Measurements from ENCODE around the gene WFIKKN2. TPM values are rescaled to one million over a fixed set of nuclear protein-coding genes. Genes with fewer than 3 reads are reported as not detected.
A peak's percentile ranks its signal among the peaks of the same experiment; 100 is the strongest.
"Not testable (repeated sequence)": the region's sequence is repeated elsewhere in the genome, so short reads cannot be mapped to it uniquely, and the experiment has no call there.

Gene WFIKKN2
- total RNA-seq, 1 experiment from 2014 or later = not detected

- in situ Hi-C loops (cut with HindIII; ENCODE audit: low pct_unique_long_range_greater_than_20kb, low sequenced_read_pairs) = no loop called here
- no peak for DNase-seq (ENCODE audit: low read depth, low spot score)
Measured at GRCh38 chr17:50863931-50864330, 28.5 kb downstream of the WFIKKN2 start.

DNA sequence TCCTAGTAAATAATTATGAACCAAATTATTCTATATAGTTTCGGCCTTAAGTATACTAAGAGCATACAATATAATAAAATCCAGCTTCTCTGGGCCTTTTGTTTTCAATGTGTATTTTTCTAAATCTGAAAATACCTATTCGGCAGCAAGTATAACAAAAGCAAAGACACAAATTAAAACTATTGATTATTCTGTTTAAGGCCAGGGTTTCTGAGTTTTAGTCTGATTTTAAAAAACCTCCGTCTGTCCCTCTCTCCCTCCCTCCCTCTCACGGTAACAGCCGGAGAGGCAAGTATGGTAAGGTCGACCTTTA lies 29.3 kb downstream of the WFIKKN2 start:
- DNase-seq (ENCODE audit: low read depth, low spot score) = no peak
- in situ Hi-C loops (cut with HindIII; ENCODE audit: low pct_unique_long_range_greater_than_20kb, low sequenced_read_pairs) = no loop called here

DNA sequence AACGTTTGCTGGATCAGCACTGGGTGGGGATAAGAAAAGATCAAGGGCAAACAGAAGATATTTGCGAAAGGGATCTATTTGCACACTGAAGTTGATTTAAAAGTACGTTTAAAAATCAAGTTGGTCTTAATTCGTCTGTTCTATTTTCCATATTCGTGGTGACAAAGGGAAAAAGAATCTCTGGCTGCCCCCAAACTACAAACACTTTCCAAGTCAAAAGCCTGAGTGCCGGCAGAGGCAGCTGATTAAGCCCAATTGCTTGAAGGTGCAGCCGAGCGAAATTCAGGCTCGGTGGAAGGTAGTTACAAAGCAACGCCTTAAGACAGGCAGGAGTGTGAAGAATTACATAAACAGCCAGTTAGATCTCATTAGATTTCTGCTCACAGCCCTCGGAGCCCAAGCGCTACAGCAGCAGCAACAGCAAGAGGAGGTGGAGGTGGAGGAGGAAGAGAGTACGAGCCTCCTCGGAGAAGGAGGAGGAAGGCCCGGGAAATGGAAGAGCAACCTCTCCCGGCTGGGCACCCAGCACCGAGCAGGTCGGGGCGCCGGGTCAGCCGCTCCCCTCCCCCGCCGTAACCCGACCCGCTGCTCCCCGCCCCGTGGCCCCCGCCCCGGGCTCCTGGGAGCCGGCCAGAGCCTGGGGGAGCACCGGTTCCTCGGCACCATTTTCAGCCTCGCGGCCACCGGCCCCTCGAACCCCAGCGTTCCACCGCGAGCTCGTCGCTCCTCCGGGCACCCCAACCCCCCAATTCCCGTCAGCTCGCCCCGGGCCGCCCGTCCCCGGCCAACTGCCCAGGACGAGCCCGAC lies 29.9 kb downstream of the WFIKKN2 start:
- peak; percentile 57 for DNase-seq (ENCODE audit: low read depth, low spot score)
- in situ Hi-C loops (cut with HindIII; ENCODE audit: low pct_unique_long_range_greater_than_20kb, low sequenced_read_pairs) = no loop called here

GRCh38 chr17:50865868-50866260 lies 30.5 kb downstream of the WFIKKN2 start:
- in situ Hi-C loops (cut with HindIII; ENCODE audit: low pct_unique_long_range_greater_than_20kb, low sequenced_read_pairs) = no loop called here
- DNase-seq (ENCODE audit: low read depth, low spot score) = no peak

DNA sequence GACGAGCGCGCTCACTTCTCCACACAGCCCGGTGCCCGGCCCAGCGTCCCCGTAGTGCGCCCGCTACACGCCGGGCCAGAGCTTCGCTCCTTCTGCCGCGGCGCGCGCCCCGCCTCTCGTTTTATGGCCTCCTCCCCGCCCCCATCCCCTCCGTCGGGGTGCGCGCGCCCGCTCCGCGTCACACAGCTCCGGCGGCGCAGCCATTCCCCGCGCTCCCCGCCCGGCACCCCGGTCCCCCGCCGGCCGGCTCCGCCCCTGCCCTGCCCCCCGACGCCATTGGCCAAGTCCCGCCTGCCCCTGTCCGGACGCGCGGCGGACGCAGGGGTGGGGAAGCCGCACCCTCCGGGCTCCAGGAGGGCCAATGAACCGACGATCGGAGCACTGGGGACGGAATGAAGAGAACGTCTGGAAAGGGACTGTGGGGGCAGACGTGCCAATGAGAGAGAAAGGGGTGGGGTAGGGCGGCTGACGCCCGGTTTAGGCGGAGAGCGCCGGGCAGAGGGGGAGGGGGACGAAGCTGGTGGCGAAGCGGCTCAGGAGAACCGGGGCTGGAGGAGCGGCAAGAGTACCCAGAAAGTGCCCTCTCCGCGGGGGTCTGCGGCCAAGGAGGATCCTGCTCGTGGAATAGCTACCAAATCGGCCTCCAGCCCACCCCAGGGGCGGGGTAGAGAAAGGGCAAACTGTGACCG lies 31.0 kb downstream of the WFIKKN2 start, which contains the start of gene TOB1:
Gene TOB1 (minus strand): TSS at position 94 of the 689 bp plus-strand sequence. CDS start 2,337 bp downstream, outside the sequence.
- DNase-seq (ENCODE audit: low read depth, low spot score) = peak; percentile 96
- in situ Hi-C loops (cut with HindIII; ENCODE audit: low pct_unique_long_range_greater_than_20kb, low sequenced_read_pairs) = no loop called here

DNA sequence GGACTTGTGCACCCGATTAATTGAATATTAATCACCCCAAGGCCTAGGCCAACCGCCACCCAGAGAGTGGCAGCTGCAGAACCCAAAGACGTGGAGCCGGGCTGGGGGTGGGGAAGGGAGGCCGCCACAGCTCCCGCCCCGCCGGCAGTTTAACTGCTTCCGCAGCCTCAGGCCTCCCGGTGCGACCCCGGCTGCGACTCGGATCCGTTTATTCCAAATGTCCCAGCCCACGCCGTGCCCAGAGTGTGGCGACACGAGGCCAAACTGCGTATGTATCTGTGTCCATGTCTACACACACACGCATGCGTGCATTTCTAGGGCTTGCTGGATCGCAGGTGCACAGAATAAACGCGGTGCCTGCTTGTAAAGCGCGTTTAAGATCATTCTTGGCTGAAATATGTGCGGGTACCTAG lies 31.6 kb downstream of the WFIKKN2 start:
- in situ Hi-C loops (cut with HindIII; ENCODE audit: low pct_unique_long_range_greater_than_20kb, low sequenced_read_pairs) = no loop called here

GRCh38 chr17:50867363-50868139 lies 32.2 kb downstream of the WFIKKN2 start:
- peak; percentile 98 for DNase-seq (ENCODE audit: low read depth, low spot score)
- in situ Hi-C loops (cut with HindIII; ENCODE audit: low pct_unique_long_range_greater_than_20kb, low sequenced_read_pairs) = no loop called here

More for the DNA sequence above, 31.6 kb downstream of the WFIKKN2 start:
- no peak for DNase-seq (ENCODE audit: low read depth, low spot score)

DNA sequence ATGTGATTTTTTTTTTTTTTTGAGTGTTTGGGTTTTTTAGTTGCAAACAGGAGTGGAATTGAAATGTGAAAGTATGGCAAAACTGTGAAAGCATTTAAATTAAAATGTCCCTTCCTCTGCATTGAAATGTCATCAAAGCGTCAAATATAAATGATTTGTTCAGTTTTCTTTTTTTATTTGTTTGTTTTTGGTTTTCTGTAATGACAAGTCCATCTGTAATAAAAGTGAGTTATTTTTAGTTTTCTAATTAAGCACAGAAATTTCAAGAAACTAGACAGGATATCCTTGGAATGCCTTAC lies 32.7 kb downstream of the WFIKKN2 start:
- in situ Hi-C loops (cut with HindIII; ENCODE audit: low pct_unique_long_range_greater_than_20kb, low sequenced_read_pairs) = no loop called here

DNA sequence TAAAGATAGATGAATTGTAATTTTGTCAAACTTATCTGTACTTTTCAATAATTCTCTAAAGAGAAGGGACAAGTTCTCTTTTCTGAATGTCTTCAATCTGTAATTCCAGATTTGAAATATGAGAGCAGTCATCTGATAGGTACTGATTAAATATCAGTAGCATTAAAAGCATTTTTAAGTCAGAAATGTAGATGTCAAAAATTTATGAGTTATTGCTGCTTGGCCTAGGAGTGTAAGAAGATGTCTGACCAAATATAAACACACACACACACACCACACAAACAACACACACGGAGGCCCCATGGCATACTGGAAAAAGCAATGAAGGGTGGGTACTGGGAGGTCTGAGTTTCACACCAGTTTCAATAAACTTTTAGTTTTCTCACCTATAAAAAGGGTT lies 33.2 kb downstream of the WFIKKN2 start:
- no peak for DNase-seq (ENCODE audit: low read depth, low spot score)
- in situ Hi-C loops (cut with HindIII; ENCODE audit: low pct_unique_long_range_greater_than_20kb, low sequenced_read_pairs) = no loop called here

More for the DNA sequence above, 32.7 kb downstream of the WFIKKN2 start:
- no peak for DNase-seq (ENCODE audit: low read depth, low spot score)

DNA sequence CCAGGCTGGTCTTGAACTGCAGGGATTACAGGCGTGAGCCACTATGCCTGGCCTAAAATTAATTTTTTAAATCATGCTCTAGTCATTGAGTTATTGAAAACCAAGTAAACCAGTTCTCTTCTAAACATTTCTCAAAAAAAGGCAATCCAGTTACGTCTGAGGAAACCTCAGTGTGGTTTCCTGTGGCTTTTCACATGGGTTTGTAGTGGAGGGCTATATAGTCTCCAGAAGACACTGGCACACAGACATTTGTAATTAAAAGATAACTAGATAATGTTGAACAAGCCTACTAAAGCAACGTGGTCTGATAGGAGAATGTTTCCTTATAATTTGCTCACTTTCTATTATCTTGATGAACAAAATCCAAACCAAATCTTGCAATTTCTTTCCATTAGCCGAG lies 36.0 kb downstream of the WFIKKN2 start:
- in situ Hi-C loops (cut with HindIII; ENCODE audit: low pct_unique_long_range_greater_than_20kb, low sequenced_read_pairs) = no loop called here
- DNase-seq (ENCODE audit: low read depth, low spot score) = no peak

DNA sequence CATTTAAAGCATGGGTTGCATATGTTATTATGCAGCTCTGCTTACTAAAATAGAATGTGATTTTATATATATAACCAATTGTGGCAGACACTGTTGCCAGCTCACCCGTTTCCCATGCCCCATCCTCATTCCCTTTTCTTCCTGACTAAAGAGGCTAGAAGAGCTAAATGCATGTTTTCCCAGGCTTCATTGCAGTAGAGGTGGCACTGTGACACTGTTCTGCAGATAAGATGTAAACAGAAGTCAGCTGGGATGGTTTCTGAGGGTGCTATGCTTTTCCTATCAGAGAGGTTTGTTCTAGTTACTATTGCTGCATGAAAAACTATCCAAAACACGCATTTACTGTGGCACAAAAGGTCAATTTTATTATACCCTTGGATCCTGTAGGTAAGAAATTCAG lies 36.5 kb downstream of the WFIKKN2 start:
- no peak for DNase-seq (ENCODE audit: low read depth, low spot score)
- in situ Hi-C loops (cut with HindIII; ENCODE audit: low pct_unique_long_range_greater_than_20kb, low sequenced_read_pairs) = no loop called here

- in situ Hi-C loops (cut with HindIII; ENCODE audit: low pct_unique_long_range_greater_than_20kb, low sequenced_read_pairs) = no loop called here
- no peak for DNase-seq (ENCODE audit: low read depth, low spot score)
Measured at GRCh38 chr17:50872710-50873424, 37.5 kb downstream of the WFIKKN2 start.

GRCh38 chr17:50875074-50875473 lies 39.7 kb downstream of the WFIKKN2 start:
- DNase-seq (ENCODE audit: low read depth, low spot score) = no peak
- in situ Hi-C loops (cut with HindIII; ENCODE audit: low pct_unique_long_range_greater_than_20kb, low sequenced_read_pairs) = no loop called here

DNA sequence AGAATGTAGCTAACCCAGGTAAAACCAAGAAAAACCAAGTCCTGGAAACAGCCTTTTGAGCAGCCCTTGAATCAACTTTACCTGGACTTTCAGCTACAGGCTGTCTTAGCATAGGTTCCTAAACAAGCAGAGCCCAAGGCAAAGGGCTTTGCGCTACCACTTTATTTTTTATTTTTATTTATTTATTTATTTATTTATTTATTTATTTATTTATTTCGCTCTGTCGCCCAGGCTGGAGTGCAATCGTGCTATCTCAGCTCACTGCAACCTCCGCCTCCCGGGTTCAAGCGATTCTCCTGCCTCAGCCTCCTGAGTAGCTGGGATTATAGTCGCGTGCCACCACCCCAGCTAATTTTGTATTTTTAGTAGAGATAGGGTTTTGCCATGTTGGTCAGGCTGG lies 41.7 kb downstream of the WFIKKN2 start:
- DNase-seq (ENCODE audit: low read depth, low spot score); in situ Hi-C loops (cut with HindIII; ENCODE audit: low pct_unique_long_range_greater_than_20kb, low sequenced_read_pairs): not testable (repeated sequence)

DNA sequence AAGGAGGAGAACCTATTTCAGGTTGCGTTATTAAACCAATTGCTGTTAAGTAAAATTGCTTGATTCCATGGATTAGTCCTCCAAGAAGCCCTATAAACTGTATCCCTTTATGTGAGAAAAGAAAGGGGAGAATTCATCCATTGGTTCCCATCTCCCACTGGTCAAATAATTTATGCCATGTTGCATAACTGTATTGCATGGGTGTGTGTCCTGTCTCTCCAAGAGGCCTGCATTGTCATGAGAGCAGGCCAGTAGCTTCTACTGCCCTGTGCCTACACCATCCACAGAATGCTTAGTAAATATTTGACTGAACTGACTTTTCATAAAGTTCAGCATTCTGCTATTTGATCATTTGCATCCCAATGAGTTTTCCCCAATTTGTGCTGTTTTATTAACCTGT lies 42.5 kb downstream of the WFIKKN2 start:
- in situ Hi-C loops (cut with HindIII; ENCODE audit: low pct_unique_long_range_greater_than_20kb, low sequenced_read_pairs) = no loop called here
- DNase-seq (ENCODE audit: low read depth, low spot score) = peak; percentile 32

GRCh38 chr17:50879086-50879485 lies 43.7 kb downstream of the WFIKKN2 start:
- in situ Hi-C loops (cut with HindIII; ENCODE audit: low pct_unique_long_range_greater_than_20kb, low sequenced_read_pairs) = no loop called here
- DNase-seq (ENCODE audit: low read depth, low spot score) = no peak

- in situ Hi-C loops (cut with HindIII; ENCODE audit: low pct_unique_long_range_greater_than_20kb, low sequenced_read_pairs) = no loop called here
- no peak for DNase-seq (ENCODE audit: low read depth, low spot score)
Measured at GRCh38 chr17:50881182-50881581, 45.8 kb downstream of the WFIKKN2 start.

DNA sequence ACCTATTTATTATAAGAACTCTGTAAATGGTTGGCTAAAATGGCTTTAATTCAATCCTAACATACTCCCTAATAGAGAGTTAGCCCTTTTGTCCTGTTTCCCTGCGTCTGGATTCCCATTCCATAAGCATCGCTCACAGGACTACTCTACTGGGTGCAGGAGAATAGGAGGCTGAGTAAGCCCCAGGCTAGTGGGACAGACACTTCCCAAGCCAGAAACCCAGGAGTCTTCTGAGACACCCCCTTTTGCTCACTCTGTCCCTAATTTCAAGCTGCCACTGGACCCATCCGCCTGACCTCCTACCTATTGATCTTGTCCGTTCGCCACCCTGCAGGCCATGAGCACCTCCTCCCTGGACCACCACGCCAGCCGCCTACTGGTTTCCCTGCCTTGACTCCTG lies 47.5 kb downstream of the WFIKKN2 start:
- DNase-seq (ENCODE audit: low read depth, low spot score) = no peak
- in situ Hi-C loops (cut with HindIII; ENCODE audit: low pct_unique_long_range_greater_than_20kb, low sequenced_read_pairs) = no loop called here

Measured in SK-MEL-5 (cell line).